ENCODE measurements around the gene PFDN1. TPM values are rescaled to one million over a fixed set of nuclear protein-coding genes. Genes with fewer than 3 reads are reported as not detected.
A peak's percentile ranks its signal among the peaks of the same experiment; 100 is the strongest.

PFDN1 gene
- total RNA-seq, 1 experiment from 2014 or later = 48.9 TPM

DNA sequence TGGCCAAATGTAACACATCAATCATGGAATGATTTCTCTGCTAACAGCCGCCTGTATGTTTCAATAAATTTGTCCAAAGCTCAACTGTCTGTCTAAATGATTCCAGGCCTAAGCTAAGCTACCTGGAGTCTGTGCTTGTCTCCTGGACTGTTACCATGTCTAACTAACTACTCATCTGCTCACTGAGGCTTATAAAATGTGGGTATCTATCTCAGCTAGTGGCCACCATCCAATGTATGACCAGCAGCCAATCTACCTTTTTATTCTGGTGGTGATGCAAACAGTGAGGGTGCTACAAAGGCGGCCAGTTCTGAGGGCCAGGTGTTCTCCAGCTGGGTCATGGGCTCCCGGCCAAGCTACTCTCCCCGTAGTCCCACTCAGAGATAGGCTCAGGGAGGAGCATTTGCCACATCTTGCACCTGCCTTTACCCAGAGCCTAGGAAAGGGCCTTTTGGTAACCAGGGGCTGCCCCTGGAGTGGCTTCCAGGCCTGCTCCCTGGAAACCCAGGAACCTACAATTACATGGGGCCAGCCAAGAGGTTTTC lies 59.1 kb downstream of the PFDN1 start:
- POLR2A ChIA-PET = interaction anchor here (0.7 to 7.0 kb wide), 3 partner anchors 102 to 475 kb away, joined by 4 to 57 read pairs (median 16); partner anchors contain the start of gene HBEGF
- H3K9me2 ChIP-seq (ENCODE audit: insufficient read depth) = no peaks in the 10 kb centered on the region
- no peak overlapping the region for H3K4me3 ChIP-seq (replicated peaks in 1 of 2; ENCODE audit: low read depth in 1 of 2, low read length in 2 of 2)
- no peak overlapping the region for H3K27ac ChIP-seq (ENCODE audit: low read depth, low read length)
- intact Hi-C loops (cut with micrococcal nuclease) = loop anchor here (1.0 to 5.0 kb wide), 3 partner anchors 103 to 474 kb away; partner anchors contain the start of gene HBEGF
- H3K4me1 ChIP-seq (ENCODE audit: control insufficient read depth in 1 of 2, insufficient read depth in 2 of 2, low read length in 2 of 2) = peaks cover 25 to 33% of the 10 kb centered on the region in 2 experiments
- H3K9me3 ChIP-seq (ENCODE audit: control insufficient read depth in 1 of 2, insufficient read depth in 1 of 2, low read depth in 1 of 2, low read length in 2 of 2) = no peaks in the 10 kb centered on the region
- H3K9ac ChIP-seq (ENCODE audit: low read length) = no peak overlapping the region
- H4K20me1 ChIP-seq (ENCODE audit: insufficient read depth) = no peaks in the 10 kb centered on the region
- H2AFZ ChIP-seq (ENCODE audit: low read depth, low read length, poor library complexity, severe bottlenecking) = no peak overlapping the region
- H3K4me2 ChIP-seq (ENCODE audit: low read length) = no peak overlapping the region
- CTCF ChIA-PET = interaction anchor here (0.8 to 8.0 kb wide), 26 partner anchors 10 to 476 kb away, joined by 3 to 186 read pairs (median 4); partner anchors contain the start of genes HBEGF and SLC4A9
- ATAC-seq = no peak
- RAD21 ChIA-PET (ENCODE audit: low non-redundant PET in 1 of 2, low total read pairs in 2 of 2, uncharacterized antibody in 2 of 2, unreplicated experiment in 2 of 2) = interaction anchor here (0.8 to 1.9 kb wide), 11 partner anchors 18 to 477 kb away, joined by 3 to 20 read pairs (median 5); partner anchors contain the start of gene HBEGF (in 2 of the 2)
- H3K36me3 ChIP-seq (ENCODE audit: control insufficient read depth in 1 of 2, insufficient read depth in 2 of 2, low read length in 2 of 2) = peaks cover 2 to 7% of the 10 kb centered on the region in 2 experiments; a peak in 1 of 4 replicates
- TF ChIP-seq, protein P1, sequence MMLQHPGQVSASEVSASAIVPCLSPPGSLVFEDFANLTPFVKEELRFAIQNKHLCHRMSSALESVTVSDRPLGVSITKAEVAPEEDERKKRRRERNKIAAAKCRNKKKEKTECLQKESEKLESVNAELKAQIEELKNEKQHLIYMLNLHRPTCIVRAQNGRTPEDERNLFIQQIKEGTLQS (IDR thresholded peaks at IDR 0.05) = no peak
- TF ChIP-seq EGR1 (IDR thresholded peaks at IDR 0.05; ENCODE audit: low read depth) (no peak), POLR2AphosphoS5 (IDR thresholded peaks at IDR 0.05; ENCODE audit: low read depth, low read length) (no peak), SP1 (IDR thresholded peaks at IDR 0.05; ENCODE audit: low read depth) (no peak), ZFX (IDR thresholded peaks at IDR 0.05) (no peak), EZH2phosphoT487 (IDR thresholded peaks at IDR 0.05; ENCODE audit: borderline replicate concordance) (no peak), JUND (IDR thresholded peaks at IDR 0.05) (no peak), EZH2 (IDR thresholded peaks at IDR 0.05) (no peak)
- TF ChIP-seq, protein P2, sequence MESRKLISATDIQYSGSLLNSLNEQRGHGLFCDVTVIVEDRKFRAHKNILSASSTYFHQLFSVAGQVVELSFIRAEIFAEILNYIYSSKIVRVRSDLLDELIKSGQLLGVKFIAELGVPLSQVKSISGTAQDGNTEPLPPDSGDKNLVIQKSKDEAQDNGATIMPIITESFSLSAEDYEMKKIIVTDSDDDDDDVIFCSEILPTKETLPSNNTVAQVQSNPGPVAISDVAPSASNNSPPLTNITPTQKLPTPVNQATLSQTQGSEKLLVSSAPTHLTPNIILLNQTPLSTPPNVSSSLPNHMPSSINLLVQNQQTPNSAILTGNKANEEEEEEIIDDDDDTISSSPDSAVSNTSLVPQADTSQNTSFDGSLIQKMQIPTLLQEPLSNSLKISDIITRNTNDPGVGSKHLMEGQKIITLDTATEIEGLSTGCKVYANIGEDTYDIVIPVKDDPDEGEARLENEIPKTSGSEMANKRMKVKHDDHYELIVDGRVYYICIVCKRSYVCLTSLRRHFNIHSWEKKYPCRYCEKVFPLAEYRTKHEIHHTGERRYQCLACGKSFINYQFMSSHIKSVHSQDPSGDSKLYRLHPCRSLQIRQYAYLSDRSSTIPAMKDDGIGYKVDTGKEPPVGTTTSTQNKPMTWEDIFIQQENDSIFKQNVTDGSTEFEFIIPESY (IDR thresholded peaks at IDR 0.05; ENCODE audit: extremely low read depth, insufficient replicate concordance, low read length) = no peak
- TF ChIP-seq, protein P3, sequence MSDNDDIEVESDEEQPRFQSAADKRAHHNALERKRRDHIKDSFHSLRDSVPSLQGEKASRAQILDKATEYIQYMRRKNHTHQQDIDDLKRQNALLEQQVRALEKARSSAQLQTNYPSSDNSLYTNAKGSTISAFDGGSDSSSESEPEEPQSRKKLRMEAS (IDR thresholded peaks at IDR 0.05) = no peak
- peaks cover 12% of the 10 kb centered on the region for H3K79me2 ChIP-seq (ENCODE audit: insufficient read depth, low read length)
- TSS peak; percentile 34 for BruUV-seq (replicated peaks)
- H3K27me3 ChIP-seq (ENCODE audit: insufficient read depth, low read length) = no peaks in the 10 kb centered on the region
- DNase-seq (ENCODE audit: low read depth, low spot score) = no peak
